H1 (cell line): ENCODE measurements around the gene DOCK8. TPM values are rescaled to one million over a fixed set of nuclear protein-coding genes. Genes with fewer than 3 reads are reported as not detected.

Experiments
- EP300 ChIP-seq, 2 experiments: IDR thresholded peaks; 1 replicate in 1 of 2; 2 replicates in 1 of 2; pipeline ENCODE4 v1.6.1; 2011 to 2012; ENCODE audit warnings: low read depth in 2 of 2, low read length in 2 of 2, mild to moderate bottlenecking in 2 of 2, borderline replicate concordance in 1 of 2, inconsistent platforms in 1 of 2, moderate library complexity in 1 of 2
- GABPA ChIP-seq: IDR thresholded peaks from 2 replicates; pipeline ENCODE4 v1.6.1; 2011; ENCODE audit warnings: mild to moderate bottlenecking, low read length, moderate library complexity, borderline replicate concordance; ENCODE audit not compliant: insufficient read depth
- HDAC6 ChIP-seq: IDR thresholded peaks from one replicate; pipeline ENCODE4 v1.7.1; 2012; ENCODE audit warnings: low read depth, mild to moderate bottlenecking, inconsistent platforms, low read length, moderate library complexity
- POU5F1 ChIP-seq: IDR thresholded peaks from 2 replicates; pipeline ENCODE4 v1.6.1; 2011; ENCODE audit warnings: low read depth, mild to moderate bottlenecking, low read length, moderate library complexity
- polyA plus RNA-seq, 7 experiments: library from polyadenylated mRNA; depleted of rRNA in 3 of 7; stranded (reverse) in 5 of 7; unstranded in 2 of 7; fragments of >200 nt in 5 of 7; fragments of 200-250 nt in 2 of 7; gene quantifications; 1 replicate in 5 of 7; 2 replicates in 1 of 7; 4 replicates in 1 of 7; pipeline versions ENCODE4 v1.2.1 to v1.2.3, GENCODE V29; 2011 to 2013; ENCODE audit warnings: missing spikeins in 2 of 7, mixed read lengths in 2 of 7
- total RNA-seq: library from RNA; stranded (reverse); fragmentation: NEBNext Ultra II Directional; extraction: Animal tissue kit (Norgen Biotek cat#: 25700); gene quantifications from 2 replicates; pipeline ENCODE4 v1.2.1, GENCODE V29; 2021
- TF ChIP-seq, protein P1 (sequence below): IDR thresholded peaks from 2 replicates; pipeline ENCODE4 v1.6.1; 2012; ENCODE audit warnings: inconsistent platforms

Gene DOCK8
- total and polyA plus RNA-seq, 2 of the 8 experiments (the other 6 are each of a cell fraction or from before 2014, with no cell fraction given): 0.57 to 2.0 TPM

DNA sequence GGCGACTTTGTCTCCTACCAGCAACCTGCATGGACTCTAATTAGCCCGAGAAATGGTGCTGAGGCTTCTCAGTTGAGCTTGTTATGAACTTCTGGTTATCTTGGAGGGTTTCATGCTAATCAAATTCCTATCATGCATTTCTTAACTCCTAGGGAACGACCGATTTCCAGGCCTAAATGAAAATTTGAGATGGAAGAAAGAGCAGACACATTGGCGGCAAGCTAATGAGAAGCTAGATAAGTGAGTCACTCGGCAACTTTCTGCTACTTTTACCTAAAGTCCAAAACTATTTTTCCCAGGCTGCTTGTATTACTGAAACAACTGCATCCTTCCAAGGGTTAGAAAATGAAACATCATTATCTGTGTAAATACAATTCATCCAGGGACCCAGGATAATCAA is 207.2 kb downstream of the DOCK8 start (continued):
- no peak for TF ChIP-seq EP300 (IDR thresholded peaks at IDR 0.05; ENCODE audit: borderline replicate concordance in 1 of 2, low read depth in 2 of 2, low read length in 2 of 2)
- TF ChIP-seq, protein P1, sequence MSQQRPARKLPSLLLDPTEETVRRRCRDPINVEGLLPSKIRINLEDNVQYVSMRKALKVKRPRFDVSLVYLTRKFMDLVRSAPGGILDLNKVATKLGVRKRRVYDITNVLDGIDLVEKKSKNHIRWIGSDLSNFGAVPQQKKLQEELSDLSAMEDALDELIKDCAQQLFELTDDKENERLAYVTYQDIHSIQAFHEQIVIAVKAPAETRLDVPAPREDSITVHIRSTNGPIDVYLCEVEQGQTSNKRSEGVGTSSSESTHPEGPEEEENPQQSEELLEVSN: no peak
- TF ChIP-seq HDAC6: no peak
- TF ChIP-seq POU5F1: no peak
- no peak for TF ChIP-seq GABPA
